ENCODE results near the gene ADAMTS6.

DNA sequence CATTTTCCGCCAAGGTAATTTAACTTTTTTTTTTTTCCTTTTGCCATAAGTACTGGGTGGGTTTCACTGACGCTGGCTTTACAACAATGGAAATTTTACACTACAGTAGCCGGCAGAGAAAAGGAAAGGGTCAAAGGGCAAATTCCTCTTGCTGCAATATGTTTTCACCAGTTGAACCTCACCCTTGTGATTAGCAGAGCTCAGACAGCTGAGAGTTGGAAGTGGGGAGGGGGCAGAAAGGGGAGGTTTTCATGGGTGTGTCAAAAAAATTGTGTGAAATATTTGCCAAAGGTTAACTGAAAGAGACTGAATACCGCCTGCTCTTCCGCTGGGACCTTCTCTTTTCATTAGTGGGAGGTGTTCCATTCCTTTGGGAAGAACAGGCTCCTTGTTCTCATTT lies 296.9 kb downstream of the ADAMTS6 start:
- TF ChIP-seq ZFX (IDR thresholded peaks at IDR 0.05; ENCODE audit: borderline replicate concordance), result no peak
- TF ChIP-seq, protein P1, sequence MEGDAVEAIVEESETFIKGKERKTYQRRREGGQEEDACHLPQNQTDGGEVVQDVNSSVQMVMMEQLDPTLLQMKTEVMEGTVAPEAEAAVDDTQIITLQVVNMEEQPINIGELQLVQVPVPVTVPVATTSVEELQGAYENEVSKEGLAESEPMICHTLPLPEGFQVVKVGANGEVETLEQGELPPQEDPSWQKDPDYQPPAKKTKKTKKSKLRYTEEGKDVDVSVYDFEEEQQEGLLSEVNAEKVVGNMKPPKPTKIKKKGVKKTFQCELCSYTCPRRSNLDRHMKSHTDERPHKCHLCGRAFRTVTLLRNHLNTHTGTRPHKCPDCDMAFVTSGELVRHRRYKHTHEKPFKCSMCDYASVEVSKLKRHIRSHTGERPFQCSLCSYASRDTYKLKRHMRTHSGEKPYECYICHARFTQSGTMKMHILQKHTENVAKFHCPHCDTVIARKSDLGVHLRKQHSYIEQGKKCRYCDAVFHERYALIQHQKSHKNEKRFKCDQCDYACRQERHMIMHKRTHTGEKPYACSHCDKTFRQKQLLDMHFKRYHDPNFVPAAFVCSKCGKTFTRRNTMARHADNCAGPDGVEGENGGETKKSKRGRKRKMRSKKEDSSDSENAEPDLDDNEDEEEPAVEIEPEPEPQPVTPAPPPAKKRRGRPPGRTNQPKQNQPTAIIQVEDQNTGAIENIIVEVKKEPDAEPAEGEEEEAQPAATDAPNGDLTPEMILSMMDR (IDR thresholded peaks at IDR 0.05), result no peak

Measured in 22Rv1 (cell line).